ENCODE measurements around the gene CPSF4. TPM values are rescaled to one million over a fixed set of nuclear protein-coding genes. Genes with fewer than 3 reads are reported as not detected.

Gene CPSF4
- total and polyA plus RNA-seq, 7 donors, result 21.3 to 46.4 (median 35.6) TPM

GRCh38 chr7:99407872-99408378 lies 30.8 kb upstream of the CPSF4 start:
- no peaks in the 10 kb centered on the region for H3K27me3 ChIP-seq (ENCODE audit: insufficient read depth in 3 of 3, low read length in 2 of 3)
- intact Hi-C loops (cut with DNase I), result no loop called here
- peaks cover 5 to 55% of the 10 kb centered on the region in 2 donors for H3K36me3 ChIP-seq (ENCODE audit: insufficient read depth in 1 of 2, low read depth in 1 of 2)
- peaks cover 29% of the 10 kb centered on the region for H3K4me1 ChIP-seq
- no peak for TF ChIP-seq CTCF (IDR thresholded peaks at IDR 0.05)
- DNase-seq, result peak; percentile 78 to 87
- ATAC-seq, result peak; percentile 65 to 78 (median 70)
- peak overlapping the region; percentile 95 for H3K4me3 ChIP-seq
- WGBS, 3 donors, result 0 to 1% (median 0%) methylated on average over 28 of the region's 28 CpGs
- no peaks in the 10 kb centered on the region for H3K9me3 ChIP-seq
- H3K27ac ChIP-seq, result peak overlapping the region; percentile 88

DNA sequence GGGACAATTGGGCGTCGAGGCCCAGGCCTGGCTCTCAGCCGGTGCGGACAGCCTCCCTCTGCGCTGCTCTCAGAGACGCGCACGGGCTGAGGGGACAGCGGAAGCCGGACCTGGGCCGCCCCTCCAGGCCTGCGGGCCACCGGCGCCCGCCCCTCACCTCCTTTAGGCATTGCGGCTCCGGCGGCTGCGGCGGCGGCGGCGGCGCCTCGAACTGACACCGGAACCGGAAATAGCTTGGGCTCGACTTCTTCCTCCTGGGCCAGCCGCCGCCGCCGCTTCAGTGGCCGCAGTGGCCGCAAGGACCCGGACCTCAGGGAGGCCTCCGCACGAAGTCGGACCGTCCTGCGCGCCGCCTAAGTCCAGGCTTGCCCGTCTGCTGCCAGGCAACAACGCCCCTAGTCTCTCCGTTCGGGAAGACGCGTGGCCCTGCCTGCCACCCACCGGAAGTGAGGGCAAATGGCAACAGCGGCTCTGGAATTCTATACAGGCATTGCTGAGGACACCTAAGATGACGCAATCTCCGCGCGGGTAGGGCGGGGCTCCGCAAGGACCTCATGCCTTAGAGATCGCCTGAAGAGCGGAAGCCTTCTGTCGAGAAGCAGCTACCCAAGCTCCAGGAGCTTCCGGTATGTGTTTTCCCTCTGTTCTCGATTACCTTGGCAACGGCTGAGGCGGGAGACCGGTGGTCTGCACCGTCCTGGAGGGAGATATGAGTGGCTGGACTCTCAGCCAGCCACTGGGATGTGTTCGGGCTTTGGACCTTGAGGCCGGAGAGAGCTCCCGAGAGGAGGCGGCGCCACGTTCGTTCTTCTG lies 30.2 kb upstream of the CPSF4 start, which contains the start of the genes BUD31 and PDAP1:
Gene BUD31, plus strand, starts transcription at position 591 of the 813 bp plus-strand sequence. CDS start 2,124 bp downstream, outside the sequence.
Gene PDAP1, minus strand, starts transcription at position 219 of the 813 bp plus-strand sequence. Its CDS starts 49 bp downstream, at position 170.
- Histone ChIP-seq H3K27me3 (ENCODE audit: insufficient read depth in 3 of 3, low read length in 2 of 3) (no peaks in the 10 kb centered on the region), H3K9me3 (no peaks in the 10 kb centered on the region), H3K27ac (peak within 1 kb of the TSS; percentile 88), H3K36me3 (ENCODE audit: insufficient read depth in 1 of 2, low read depth in 1 of 2) (peaks cover 9 to 55% of the 10 kb centered on the region in 2 donors), H3K4me3 (peak within 1 kb of the TSS; percentile 95), H3K4me1 (peaks cover 29% of the 10 kb centered on the region)
- intact Hi-C loops (cut with DNase I), result no loop called here
- no peak for TF ChIP-seq CTCF (IDR thresholded peaks at IDR 0.05)
- WGBS, 3 donors, result 0% methylated on average over 62 to 72 of the region's 72 CpGs
- peak; percentile 95 to 98 for DNase-seq
- ATAC-seq, result peak; percentile 94 to 96 (median 94)

DNA sequence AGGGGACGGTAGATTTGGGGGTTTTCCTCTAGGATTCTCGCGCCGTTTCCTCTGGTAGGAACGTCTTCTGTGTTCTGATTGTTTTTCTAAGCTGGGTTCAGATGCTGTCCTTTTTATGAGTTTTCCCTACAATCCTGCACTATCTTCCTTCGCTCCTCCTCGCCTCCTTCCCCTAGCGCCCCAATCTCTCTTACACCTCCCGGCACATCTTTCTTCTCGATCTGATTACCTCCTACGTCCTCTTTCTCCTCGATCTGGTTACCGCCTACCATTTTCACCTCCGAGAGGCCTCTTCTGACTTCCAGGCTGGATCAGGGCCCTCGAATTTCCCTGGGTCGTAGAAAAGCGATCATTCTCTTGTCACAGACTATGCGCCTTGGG lies 29.6 kb upstream of the CPSF4 start:
- no peaks in the 10 kb centered on the region for H3K27me3 ChIP-seq (ENCODE audit: insufficient read depth in 3 of 3, low read length in 2 of 3)
- TF ChIP-seq CTCF (IDR thresholded peaks at IDR 0.05), result no peak
- peak overlapping the region; percentile 88 for H3K27ac ChIP-seq
- no peaks in the 10 kb centered on the region for H3K9me3 ChIP-seq
- H3K4me1 ChIP-seq, result peaks cover 29% of the 10 kb centered on the region
- DNase-seq (no peak), ATAC-seq (peak in 1 of 4 donors; percentile 1)
- intact Hi-C loops (cut with DNase I), result no loop called here
- 0% methylated on average over 18 of the region's 18 CpGs for WGBS, 3 donors
- peak overlapping the region; percentile 95 for H3K4me3 ChIP-seq
- peaks cover 9 to 55% of the 10 kb centered on the region in 2 donors for H3K36me3 ChIP-seq (ENCODE audit: insufficient read depth in 1 of 2, low read depth in 1 of 2)

DNA sequence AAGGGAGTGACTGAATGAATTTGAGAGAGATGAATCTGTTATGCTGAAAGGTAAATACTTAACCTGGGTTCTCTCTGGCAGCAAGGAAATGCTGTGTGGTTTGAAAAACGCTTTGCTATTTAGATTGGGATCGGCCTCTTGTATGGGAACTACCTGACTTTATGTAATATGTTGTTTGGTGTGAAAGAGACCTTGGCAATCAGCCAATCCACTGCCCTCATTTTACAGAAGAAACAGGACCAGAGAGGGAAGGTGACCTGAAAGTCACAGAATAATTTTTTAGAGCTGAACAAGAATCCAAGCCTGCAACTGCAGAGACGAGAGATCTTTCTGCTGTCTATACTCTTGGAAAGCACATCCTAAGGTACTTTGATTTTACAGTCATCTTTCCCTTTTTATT lies 28.9 kb upstream of the CPSF4 start:
- 51 to 57% (median 54%) methylated on average over 3 of the region's 3 CpGs for WGBS, 3 donors
- intact Hi-C loops (cut with DNase I), result no loop called here
- Histone ChIP-seq H3K27me3 (ENCODE audit: insufficient read depth in 3 of 3, low read length in 2 of 3) (no peaks in the 10 kb centered on the region), H3K9me3 (no peaks in the 10 kb centered on the region), H3K4me1 (peaks cover 27% of the 10 kb centered on the region), H3K36me3 (ENCODE audit: insufficient read depth in 1 of 2, low read depth in 1 of 2) (peaks cover 9 to 55% of the 10 kb centered on the region in 2 donors), H3K27ac (peak overlapping the region; percentile 88), H3K4me3 (peak overlapping the region; percentile 95)
- no peak for ATAC-seq
- no peak for TF ChIP-seq CTCF (IDR thresholded peaks at IDR 0.05)
- DNase-seq, result no peak
